IMR-90 (cell line): Measurements from ENCODE around the gene ATXN1. TPM values are rescaled to one million over a fixed set of nuclear protein-coding genes. Genes with fewer than 3 reads are reported as not detected.

Source experiments
- ATAC-seq: fragments of 200-7000 bp; cut with Tn5 transposase; 2 replicates; pipeline ENCODE4 v1.9.1; 2020; ENCODE audit warnings: low read depth, mild to moderate bottlenecking, moderate library complexity
- BruUV-seq: library from RNA; stranded (reverse); fragments of 400-500 nt; replicated peaks from 2 replicates; lab custom pipeline; 2021; lab: Mats Ljungman, UMichigan
- CTCF ChIA-PET: fragments of 300-600 bp; formaldehyde crosslinking; extraction: SDS; loops from one replicate; lab custom pipeline; 2021; ENCODE audit warnings: antibody characterized with exemption; lab: Yijun Ruan, JAX
- POLR2A ChIA-PET: fragments of 300-600 bp; sonication (Branson Sonifier 250); formaldehyde crosslinking; loops from one replicate; lab custom pipeline; 2022; ENCODE audit warnings: antibody characterized with exemption; ENCODE audit not compliant: unreplicated experiment; lab: Charles Lee
- DNase-seq: peaks from one replicate; pipeline ENCODE4 v3.0.0; 2013
- H2AFZ ChIP-seq: replicated peaks from 2 replicates; pipeline ENCODE3; 2013; ENCODE audit warnings: low read length, mild to moderate bottlenecking; ENCODE audit not compliant: poor library complexity
- H2AK5ac ChIP-seq: 2 replicates; pipeline ENCODE4 v1.6.1; 2013; ENCODE audit warnings: low read depth, low read length, inconsistent platforms
- H2AK9ac ChIP-seq: replicated peaks from 2 replicates; pipeline ENCODE3; 2013; ENCODE audit warnings: mild to moderate bottlenecking, low read depth, low read length, moderate library complexity; ENCODE audit not compliant: poor library complexity
- H2BK120ac ChIP-seq: 2 replicates; pipeline ENCODE4 v1.6.1; 2013; ENCODE audit warnings: low read depth, low read length, inconsistent platforms
- H2BK15ac ChIP-seq: 3 replicates; pipeline ENCODE4 v1.6.1; 2013; ENCODE audit warnings: low read depth, low read length, inconsistent platforms
- H2BK20ac ChIP-seq: 2 replicates; pipeline ENCODE4 v1.6.1; 2013; ENCODE audit warnings: low read depth, mild to moderate bottlenecking, inconsistent platforms, low read length, moderate library complexity
- H2BK5ac ChIP-seq: 2 replicates; pipeline ENCODE4 v1.6.1; 2013; ENCODE audit warnings: mild to moderate bottlenecking, low read depth, low read length, inconsistent platforms; ENCODE audit not compliant: poor library complexity, severe bottlenecking
- H3K14ac ChIP-seq: replicated peaks from 2 replicates; pipeline ENCODE4 v1.6.1; 2013; ENCODE audit warnings: low read depth, low read length, inconsistent platforms
- H3K18ac ChIP-seq: 2 replicates; pipeline ENCODE4 v1.6.1; 2013; ENCODE audit warnings: low read depth, low read length, control low read depth
- H3K23ac ChIP-seq: 2 replicates; pipeline ENCODE4 v1.6.1; 2013; ENCODE audit warnings: low read depth, low read length, inconsistent platforms
- H3K27ac ChIP-seq: 2 replicates; pipeline ENCODE4 v1.5.1; 2013; ENCODE audit warnings: mild to moderate bottlenecking, control low read depth, low read length; ENCODE audit not compliant: insufficient read depth
- H3K27me3 ChIP-seq: 2 replicates; pipeline ENCODE4 v1.6.1; 2013; ENCODE audit warnings: low read length; ENCODE audit not compliant: control insufficient read depth, insufficient read depth
- H3K36me3 ChIP-seq: 2 replicates; pipeline ENCODE4 v1.6.1; 2013; ENCODE audit warnings: low read length, mixed read lengths; ENCODE audit not compliant: control insufficient read depth, insufficient read depth
- H3K4ac ChIP-seq: 2 replicates; pipeline ENCODE4 v1.6.1; 2013; ENCODE audit warnings: low read depth, low read length, inconsistent platforms
- H3K4me1 ChIP-seq: 2 replicates; pipeline ENCODE4 v1.6.1; 2013; ENCODE audit warnings: low read length, mixed read lengths; ENCODE audit not compliant: control insufficient read depth, insufficient read depth
- H3K4me2 ChIP-seq: 2 replicates; pipeline ENCODE4 v1.6.1; 2013; ENCODE audit warnings: low read depth, mild to moderate bottlenecking, control low read depth, low read length, moderate library complexity
- H3K4me3 ChIP-seq: 2 replicates; pipeline ENCODE4 v1.5.1; 2013; ENCODE audit warnings: low read depth, mild to moderate bottlenecking, control low read depth, low read length, moderate library complexity; ENCODE audit not compliant: insufficient read depth
- H3K56ac ChIP-seq: 2 replicates; pipeline ENCODE4 v1.6.1; 2013; ENCODE audit warnings: low read length, inconsistent platforms; ENCODE audit not compliant: insufficient read depth; ENCODE audit errors: extremely low read depth
- H3K79me1 ChIP-seq, 2 experiments: 2 replicates each; pipeline ENCODE4 v1.6.1; 2013; ENCODE audit warnings: low read length in 2 of 2, inconsistent platforms in 1 of 2, low read depth in 1 of 2
- H3K9ac ChIP-seq: 2 replicates; pipeline ENCODE4 v1.6.1; 2013; ENCODE audit warnings: low read depth, low read length, control low read depth
- H3K9me1 ChIP-seq: 2 replicates; pipeline ENCODE4 v1.6.1; 2013; ENCODE audit warnings: low read length, inconsistent platforms; ENCODE audit not compliant: insufficient read depth
- H3K9me3 ChIP-seq: 2 replicates; pipeline ENCODE4 v1.6.1; 2013; ENCODE audit warnings: low read length; ENCODE audit not compliant: control insufficient read depth, insufficient read depth
- H4K20me1 ChIP-seq: 2 replicates; pipeline ENCODE4 v1.6.1; 2013; ENCODE audit warnings: low read length, inconsistent platforms; ENCODE audit not compliant: insufficient read depth
- H4K5ac ChIP-seq: 2 replicates; pipeline ENCODE4 v1.6.1; 2013; ENCODE audit warnings: mild to moderate bottlenecking, low read depth, low read length, control low read depth
- H4K8ac ChIP-seq, 2 experiments: 2 replicates each; pipeline ENCODE4 v1.6.1; 2013; ENCODE audit warnings: low read depth in 2 of 2, low read length in 2 of 2, control low read depth in 1 of 2, inconsistent platforms in 1 of 2
- H4K91ac ChIP-seq: 2 replicates; pipeline ENCODE4 v1.6.1; 2013; ENCODE audit warnings: low read depth, low read length, inconsistent platforms; ENCODE audit not compliant: insufficient read depth
- CHD1 ChIP-seq: IDR thresholded peaks from 2 replicates; pipeline ENCODE4 v1.6.1; 2012; ENCODE audit warnings: low read depth, low read length, improper control_type of control experiment
- NFE2L2 ChIP-seq: fragments of 150-350 bp; IDR thresholded peaks from 2 replicates; pipeline ENCODE4 v1.6.1; 2016; ENCODE audit warnings: low read depth, mild to moderate bottlenecking, low read length
- POLR2A ChIP-seq: IDR thresholded peaks from 2 replicates; pipeline ENCODE4 v1.6.1; 2012; ENCODE audit warnings: mild to moderate bottlenecking, low read depth, low read length
- WGBS, 2 experiments: methylation state at CpG; one replicate each; pipeline versions ENCODE4 v1.1.5 to v1.1.7; 2013; ENCODE audit warnings: missing lambda C conversion rate in 2 of 2; ENCODE audit not compliant: insufficient read length in 1 of 2; ENCODE audit errors: extremely low coverage in 2 of 2; 5-methylcytosine and 5-hydroxymethylcytosine counted together
- dilution Hi-C: fragments of 300-500 bp; cut with HindIII; formaldehyde crosslinking; loops from one replicate; pipeline ENCODE4 v1.14.3; 2018; ENCODE audit warnings: low sequenced_read_pairs; ENCODE audit not compliant: unreplicated experiment
- in situ Hi-C: fragments of 300-500 bp; cut with MboI; formaldehyde crosslinking; loops from 3 replicates; pipeline ENCODE4 v1.14.3; 2019; ENCODE audit warnings: low sequenced_read_pairs, inconsistent platforms, mixed read lengths
- intact Hi-C: fragments of 100-400 bp; cut with micrococcal nuclease; formaldehyde crosslinking; loops from 2 replicates; pipeline ENCODE4 v1.10.0; 2022
- polyA plus RNA-seq, 3 experiments: library from polyadenylated mRNA; depleted of rRNA; stranded (reverse); fragments of >200 nt; gene quantifications; 2 replicates each; pipeline ENCODE4 v1.2.3, GENCODE V29; 2012; ENCODE audit warnings: low replicate concordance in 1 of 3
- total RNA-seq: library from RNA; depleted of rRNA; stranded (reverse); fragments of >200 nt; gene quantifications from 2 replicates; pipeline ENCODE4 v1.2.3, GENCODE V29; 2012

The ATXN1 gene
- total and polyA plus RNA-seq, 2 of the 4 experiments (the other 2 are of a cell fraction), result 7.3 to 11.1 TPM

GRCh38 chr6:16774437-16774836 is 13.2 kb upstream of the ATXN1 start:
- Histone ChIP-seq H2BK120ac (no peak overlapping the region), H3K18ac (no peak overlapping the region), H3K9ac (no peak overlapping the region), H3K79me1 (no peaks in the 10 kb centered on the region), H4K5ac (no peak overlapping the region; the same call in 1 of the 2 replicates), H3K27ac (no peak overlapping the region), H3K4ac (no peak overlapping the region), H3K4me2 (no peak overlapping the region), H3K27me3 (no peaks in the 10 kb centered on the region), H2AK9ac (no peak overlapping the region), H4K8ac (no peak overlapping the region), H2AFZ (no peak overlapping the region), H2BK15ac (no peak overlapping the region), H3K23ac (no peak overlapping the region), H3K9me1 (peaks cover 7% of the 10 kb centered on the region), H3K56ac (no peak overlapping the region), H4K20me1 (no peaks in the 10 kb centered on the region), H3K4me3 (no peak overlapping the region), H3K4me1 (peaks cover 9% of the 10 kb centered on the region), H4K91ac (no peak overlapping the region), H3K36me3 (no peaks in the 10 kb centered on the region), H2BK5ac (no peak overlapping the region), H3K9me3 (no peaks in the 10 kb centered on the region), H2BK20ac (no peak overlapping the region), H3K14ac (no peak overlapping the region), H2AK5ac (no peak overlapping the region)
- ChIA-PET POLR2A (no interaction called here), CTCF (interaction anchor here (0.6 kb wide), 1 partner anchor 373 kb away, joined by 5 read pairs; no protein-coding TSS in a partner anchor)
- dilution Hi-C loops (no loop called here), in situ Hi-C loops (loop anchor here (5.0 kb wide), 1 partner anchor 188 kb away; no protein-coding TSS in a partner anchor), intact Hi-C loops (no loop called here)
- DNase-seq (no peak), ATAC-seq (no peak)
- TF ChIP-seq NFE2L2 (no peak), CHD1 (no peak), POLR2A (no peak)
- BruUV-seq, result no TSS peak
- WGBS, 2 experiments, result no CpG with 5 or more reads among the region's 1 CpG
